Sigmoid colon (tissue), 4 donors: ENCODE data around the gene ZBTB38.

ENCODE experiments used
- EP300 ChIP-seq, 4 donors: sonication (generic); formaldehyde crosslinking; IDR thresholded peaks; one replicate each; pipeline ENCODE4 v1.6.1; 2017; ENCODE audit warnings: antibody characterized with exemption in 4 of 4
- POLR2A ChIP-seq, 2 donors: fragments of 450-650 bp; IDR thresholded peaks; one replicate each; pipeline ENCODE4 v1.6.1; 2016; ENCODE audit warnings: antibody characterized with exemption in 2 of 2, mild to moderate bottlenecking in 2 of 2, moderate library complexity in 2 of 2
- POLR2AphosphoS5 ChIP-seq, 4 donors: sonication (generic); formaldehyde crosslinking; IDR thresholded peaks; one replicate each; pipeline ENCODE4 v1.6.1; 2017; ENCODE audit warnings: antibody characterized with exemption in 4 of 4
- TF ChIP-seq, protein P1 (sequence below), 4 experiments: fragments of 450-650 bp in 3 of 4; fragments of 200-600 bp in 1 of 4; IDR thresholded peaks; one replicate each; pipeline ENCODE4 v1.5.1; 2016 to 2019; ENCODE audit warnings: antibody characterized with exemption in 4 of 4, mild to moderate bottlenecking in 3 of 4, moderate library complexity in 2 of 4

DNA sequence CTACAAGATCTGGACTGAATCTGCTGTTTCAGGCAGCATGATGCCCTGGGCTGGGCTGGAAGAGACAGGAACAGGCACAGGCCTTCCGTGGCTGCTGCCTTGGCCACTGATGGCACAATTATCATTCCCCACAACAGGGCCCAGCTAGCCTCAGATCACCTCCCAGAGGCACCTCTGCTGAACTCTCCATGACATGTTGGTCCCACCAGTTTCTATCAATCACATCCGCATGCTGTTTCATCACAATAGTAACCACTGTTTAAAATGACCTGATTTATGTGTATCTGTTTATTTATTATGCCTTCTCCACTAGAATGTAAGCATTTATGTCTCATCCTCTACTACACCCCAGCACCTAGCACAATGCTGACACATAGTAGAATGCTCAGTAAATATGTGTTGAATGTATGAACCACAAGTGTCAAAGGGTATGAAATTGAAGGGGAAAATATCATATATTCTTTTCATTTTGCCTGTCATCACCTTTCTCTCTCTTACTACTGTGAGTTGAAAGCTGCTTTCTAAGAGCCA is 32.7 kb upstream of the ZBTB38 start:
- TF ChIP-seq POLR2A (IDR thresholded peaks at IDR 0.05), result no peak
- no peak for TF ChIP-seq EP300 (IDR thresholded peaks at IDR 0.05)
- TF ChIP-seq, protein P1, sequence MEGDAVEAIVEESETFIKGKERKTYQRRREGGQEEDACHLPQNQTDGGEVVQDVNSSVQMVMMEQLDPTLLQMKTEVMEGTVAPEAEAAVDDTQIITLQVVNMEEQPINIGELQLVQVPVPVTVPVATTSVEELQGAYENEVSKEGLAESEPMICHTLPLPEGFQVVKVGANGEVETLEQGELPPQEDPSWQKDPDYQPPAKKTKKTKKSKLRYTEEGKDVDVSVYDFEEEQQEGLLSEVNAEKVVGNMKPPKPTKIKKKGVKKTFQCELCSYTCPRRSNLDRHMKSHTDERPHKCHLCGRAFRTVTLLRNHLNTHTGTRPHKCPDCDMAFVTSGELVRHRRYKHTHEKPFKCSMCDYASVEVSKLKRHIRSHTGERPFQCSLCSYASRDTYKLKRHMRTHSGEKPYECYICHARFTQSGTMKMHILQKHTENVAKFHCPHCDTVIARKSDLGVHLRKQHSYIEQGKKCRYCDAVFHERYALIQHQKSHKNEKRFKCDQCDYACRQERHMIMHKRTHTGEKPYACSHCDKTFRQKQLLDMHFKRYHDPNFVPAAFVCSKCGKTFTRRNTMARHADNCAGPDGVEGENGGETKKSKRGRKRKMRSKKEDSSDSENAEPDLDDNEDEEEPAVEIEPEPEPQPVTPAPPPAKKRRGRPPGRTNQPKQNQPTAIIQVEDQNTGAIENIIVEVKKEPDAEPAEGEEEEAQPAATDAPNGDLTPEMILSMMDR (IDR thresholded peaks at IDR 0.05), result no peak
- TF ChIP-seq POLR2AphosphoS5 (IDR thresholded peaks at IDR 0.05), result no peak
